Loucy (cell line): Measurements from ENCODE around the gene PTPA.

Experiments used
- CTCF ChIP-seq: fragments of 200-600 bp; sonication (generic); conservative IDR thresholded peaks from 2 replicates; pipeline ENCODE4 v1.5.1; 2014; ENCODE audit warnings: mild to moderate bottlenecking, antibody characterized with exemption, low read length
- EZH2phosphoT487 ChIP-seq: fragments of 200-600 bp; IDR thresholded peaks from 2 replicates; pipeline ENCODE4 v1.6.1; 2018; ENCODE audit warnings: antibody characterized with exemption, mild to moderate bottlenecking, moderate library complexity, borderline replicate concordance

- TF ChIP-seq CTCF: no peak
- TF ChIP-seq EZH2phosphoT487: no peak
These were observed 2.6 kb downstream of the PTPA start for GRCh38 chr9:129113645-129114304.
